NCI-H345 treated with DMSO at 0.1 percent for 48 hours (cell line): ENCODE measurements around the gene LRRC1.
"Not testable (repeated sequence)": the region's sequence is repeated elsewhere in the genome, so short reads cannot be mapped to it uniquely, and the experiment has no call there.

Experiments used
- DNase-seq: peaks from one replicate; lab custom pipeline; 2025; ENCODE audit not compliant: unreplicated experiment; lab: John Stamatoyannopoulos, UW

Gene LRRC1

DNA sequence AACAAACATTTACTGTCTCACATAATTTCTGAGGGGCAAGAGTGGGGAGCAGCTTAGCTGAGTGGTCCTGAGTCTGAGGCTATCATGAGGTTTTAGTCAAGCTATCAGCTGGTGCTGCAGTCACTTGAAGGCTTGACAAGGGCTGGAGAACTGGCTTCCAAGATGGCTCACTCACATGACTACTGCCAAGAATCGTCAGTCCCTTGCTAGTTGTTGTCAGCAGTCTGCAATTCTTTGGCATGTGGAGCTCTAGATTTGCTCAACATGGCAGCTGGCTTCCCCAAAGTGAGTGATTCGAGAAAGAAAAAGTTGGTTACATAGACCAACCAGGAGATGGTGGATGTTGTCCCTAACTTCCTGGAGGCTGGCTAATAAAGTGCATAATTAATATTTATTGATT is 2.8 kb upstream of the LRRC1 start:
- no peak for DNase-seq

DNA sequence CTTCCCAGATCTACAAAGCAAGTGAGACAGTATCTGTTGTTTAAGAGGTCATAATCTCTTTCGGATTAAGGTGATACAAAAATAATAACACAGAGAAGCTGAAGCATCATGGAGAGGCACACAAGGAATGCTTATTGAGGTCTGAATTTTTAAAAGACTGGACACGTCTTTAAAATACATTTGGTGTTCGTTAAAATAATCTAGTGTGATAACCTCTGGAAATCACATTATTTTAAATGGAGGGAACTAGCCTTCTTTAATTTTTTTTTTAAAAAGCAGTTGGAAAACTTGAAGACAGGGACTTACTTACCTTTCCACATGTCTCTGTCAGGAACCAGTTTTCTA is 1.9 kb upstream of the LRRC1 start:
- DNase-seq, result no peak

DNA sequence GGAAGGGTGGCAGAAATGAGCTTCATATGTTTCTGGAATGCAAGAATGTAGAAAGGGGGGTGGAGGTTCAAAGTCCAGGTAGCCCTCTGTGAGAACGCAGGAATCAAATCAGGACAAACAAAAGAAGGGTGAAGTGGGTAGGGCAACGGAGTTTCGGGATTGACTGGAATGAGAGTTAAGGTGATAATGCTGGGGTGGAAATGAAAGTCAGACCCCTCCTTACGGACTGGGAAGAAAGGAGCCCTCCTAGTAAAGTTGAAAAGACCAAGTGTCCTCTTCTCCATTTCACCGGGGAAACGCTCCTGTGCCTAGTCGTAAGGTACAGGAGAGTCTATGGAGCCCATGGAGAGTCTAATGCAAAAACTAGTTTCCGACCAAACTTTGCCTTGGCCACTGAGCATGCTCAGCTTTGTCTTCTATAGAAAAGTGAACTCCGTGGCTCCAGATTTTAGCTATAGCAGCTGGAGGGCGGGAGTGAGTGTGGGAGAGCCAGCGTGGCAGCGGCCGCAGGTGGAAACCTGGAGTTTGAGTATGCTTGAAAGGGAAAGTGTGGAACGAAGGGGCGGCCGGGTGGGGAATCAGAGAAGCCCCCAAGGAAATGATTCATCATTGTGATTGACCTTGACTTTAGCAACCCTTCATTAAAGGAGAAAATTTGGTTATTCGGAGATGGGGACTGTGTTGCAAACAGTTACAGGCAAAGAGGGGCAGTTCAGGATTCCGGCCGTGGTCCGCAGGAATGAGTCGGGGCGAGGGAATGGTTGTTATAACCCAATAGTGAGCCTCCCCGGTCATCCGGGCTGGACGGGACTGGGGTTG is 1.3 kb upstream of the LRRC1 start:
- peak; percentile 81 for DNase-seq

DNA sequence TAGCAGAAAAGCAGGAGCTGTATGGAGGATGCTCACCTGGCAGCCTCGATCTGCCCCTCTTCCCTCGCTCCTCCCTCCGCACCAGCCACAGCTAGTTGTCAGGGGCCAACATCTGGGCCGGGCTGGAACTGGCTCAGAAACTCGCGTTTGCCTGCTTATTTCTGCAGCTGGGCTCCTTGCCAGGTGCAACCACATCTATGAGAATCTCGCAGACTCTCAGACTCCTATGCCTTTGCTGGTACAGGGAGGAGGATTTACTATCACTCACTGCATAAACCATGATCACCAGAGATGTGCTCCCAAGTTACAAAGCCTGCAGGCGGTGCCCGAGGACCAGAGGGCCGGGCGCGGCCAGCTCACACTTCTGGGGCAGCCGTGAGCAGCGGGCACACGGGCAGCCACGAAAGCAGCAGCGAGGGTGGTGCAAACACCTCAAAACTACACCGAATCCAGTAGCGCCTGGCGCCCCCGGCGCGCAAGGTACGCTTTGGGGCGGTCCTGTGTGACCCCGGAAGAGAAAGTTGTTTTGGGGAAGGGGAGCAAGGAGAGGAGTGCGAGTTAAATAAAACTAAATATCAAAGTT is 577 bp upstream of the LRRC1 start:
- peak; percentile 63 for DNase-seq

DNA sequence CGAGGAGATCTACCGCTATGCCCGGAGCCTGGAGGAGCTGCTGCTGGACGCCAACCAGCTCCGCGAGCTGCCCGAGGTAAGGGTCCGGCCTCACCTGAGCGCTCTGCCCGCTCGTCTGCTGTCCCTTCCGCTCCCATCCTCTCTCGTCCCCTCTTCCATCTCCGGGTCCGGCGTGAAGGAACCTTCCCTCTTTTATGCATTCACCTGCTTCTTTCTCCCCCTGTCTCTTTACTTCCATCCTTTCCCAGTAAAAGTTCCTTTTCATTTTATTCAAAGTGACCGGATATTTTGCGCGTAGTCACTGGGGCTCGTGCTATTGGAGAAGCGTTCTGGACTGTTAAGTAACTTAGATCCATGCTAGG is 516 bp downstream of the LRRC1 start:
- DNase-seq, result peak; percentile 36

DNA sequence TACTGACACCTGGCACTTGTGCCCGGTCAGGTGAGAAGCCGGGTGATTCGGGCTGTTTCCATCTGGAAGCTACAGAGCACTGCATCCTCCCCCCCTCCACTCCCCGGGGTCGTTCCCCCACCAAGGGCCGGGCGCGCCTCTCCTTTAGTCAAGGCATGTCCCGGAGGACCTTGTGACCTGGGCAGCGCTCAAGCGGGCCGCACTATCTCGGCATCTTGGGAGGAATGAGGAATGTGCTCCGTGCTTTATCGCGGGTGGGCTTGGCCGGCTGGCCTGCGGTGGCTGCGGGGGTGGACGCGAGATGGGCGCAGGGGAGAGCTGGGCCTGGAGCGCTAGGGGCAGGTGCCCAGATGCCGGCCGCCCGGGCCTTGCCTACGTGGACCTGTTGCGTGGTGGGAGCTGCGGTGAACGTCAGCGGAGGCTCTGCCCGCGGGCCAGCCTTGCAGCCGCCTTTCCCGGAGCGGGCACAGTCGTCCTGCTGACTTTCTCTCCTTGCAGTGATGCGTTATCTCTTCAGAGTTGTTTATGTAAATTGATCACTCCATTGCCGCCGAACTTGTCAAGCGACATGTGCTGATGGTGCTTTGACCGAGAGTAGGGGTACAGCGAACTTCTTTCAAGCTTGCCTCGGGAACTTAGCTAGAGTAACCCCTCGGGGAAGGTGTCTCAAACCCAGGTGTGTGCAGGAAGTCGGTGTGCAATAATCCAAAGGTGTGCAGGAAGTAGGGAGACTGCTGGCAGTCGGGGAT is 1.1 kb downstream of the LRRC1 start:
- DNase-seq, result peak; percentile 6

DNA sequence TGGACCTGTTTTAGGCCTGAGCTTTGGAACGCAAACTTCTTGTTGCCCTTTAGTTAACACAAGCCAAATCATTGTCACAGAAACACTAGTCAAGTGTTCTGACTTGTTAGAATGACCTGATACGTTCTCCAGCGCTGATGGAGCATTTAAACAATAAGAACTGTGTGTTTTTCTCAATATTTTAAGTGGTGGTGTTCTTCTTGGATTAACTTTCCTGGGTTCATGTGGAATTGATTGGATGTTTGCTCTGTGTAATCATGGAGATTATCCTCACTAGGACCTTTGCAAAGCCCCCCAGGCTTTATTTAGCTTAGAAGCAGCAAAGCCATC is 1.6 kb downstream of the LRRC1 start:
- DNase-seq, result no peak

DNA sequence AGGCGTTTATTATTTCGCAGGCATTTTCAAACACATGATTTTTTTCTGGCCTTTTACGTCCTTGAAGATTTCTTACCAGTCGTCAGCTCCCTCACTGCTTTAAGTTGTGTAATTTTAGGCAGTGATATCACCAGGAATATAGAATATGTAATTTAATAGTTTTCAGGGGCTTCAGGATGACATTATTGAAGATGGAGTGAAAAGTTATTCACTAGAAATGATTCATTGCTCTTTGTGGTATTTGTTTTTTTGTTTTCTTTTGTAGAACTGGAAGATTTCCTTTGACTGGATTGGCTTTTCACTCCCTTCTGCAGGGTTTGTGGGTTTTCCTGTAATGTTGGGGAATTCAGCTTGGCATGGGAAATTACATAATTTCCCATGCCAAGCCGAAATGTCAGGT is 2.0 kb downstream of the LRRC1 start:
- no peak for DNase-seq

DNA sequence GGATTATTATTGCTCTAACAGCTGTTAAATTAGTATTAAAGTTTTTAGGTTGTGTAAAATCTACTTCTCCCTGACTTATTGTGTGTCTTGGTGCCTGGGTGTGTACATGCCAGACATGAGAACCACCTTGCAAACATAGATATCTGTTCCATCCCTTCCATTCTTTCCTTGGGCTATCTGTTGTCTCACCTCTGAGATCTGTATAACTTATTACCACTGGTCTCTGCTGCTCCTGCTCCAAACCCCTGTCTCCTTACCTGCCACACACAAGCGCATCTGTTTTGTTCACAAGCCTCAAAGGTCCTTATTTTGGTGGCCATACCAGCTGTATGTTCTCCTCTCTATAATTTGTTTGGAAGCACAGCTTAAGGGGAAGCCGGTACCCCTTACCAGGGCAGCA is 2.5 kb downstream of the LRRC1 start:
- no peak for DNase-seq

DNA sequence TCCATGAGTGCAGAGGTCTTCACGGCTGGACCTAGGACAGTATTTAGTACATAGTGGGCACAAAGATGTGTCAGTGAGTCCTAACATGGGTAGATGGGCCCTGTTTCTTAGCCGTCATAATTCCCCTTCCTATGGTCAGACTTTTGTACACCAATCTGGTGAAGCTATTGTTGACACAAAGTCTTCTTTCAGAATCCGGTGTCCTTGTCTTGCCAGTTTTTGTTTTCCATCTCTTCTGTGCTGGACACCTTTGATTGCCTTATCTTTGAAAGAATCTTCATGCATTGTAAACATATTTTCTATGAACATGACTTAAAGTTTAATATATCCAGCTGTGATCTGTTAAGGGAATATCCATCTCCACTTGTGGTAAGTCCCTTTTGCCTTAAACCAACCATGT is 4.5 kb downstream of the LRRC1 start:
- DNase-seq, result no peak

DNA sequence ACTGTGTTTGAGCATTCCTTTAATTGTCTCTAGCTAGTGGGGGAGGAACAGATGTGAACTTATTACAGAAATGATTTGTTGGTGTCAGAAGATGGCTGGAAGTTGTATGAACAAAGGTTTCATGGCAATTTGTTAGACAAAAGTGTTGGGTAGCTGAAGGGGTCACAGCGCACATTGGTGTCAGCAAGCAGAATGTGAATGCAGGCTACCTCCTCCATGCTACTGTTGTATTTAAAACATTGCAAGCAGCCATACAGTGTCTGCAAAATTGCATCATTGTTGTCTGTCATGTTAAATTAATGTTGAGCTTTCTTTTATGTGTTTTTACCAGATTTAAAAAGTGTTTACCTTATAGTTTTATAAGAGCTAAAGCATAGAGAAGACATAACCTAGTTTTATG is 6.2 kb downstream of the LRRC1 start:
- DNase-seq, result no peak

DNA sequence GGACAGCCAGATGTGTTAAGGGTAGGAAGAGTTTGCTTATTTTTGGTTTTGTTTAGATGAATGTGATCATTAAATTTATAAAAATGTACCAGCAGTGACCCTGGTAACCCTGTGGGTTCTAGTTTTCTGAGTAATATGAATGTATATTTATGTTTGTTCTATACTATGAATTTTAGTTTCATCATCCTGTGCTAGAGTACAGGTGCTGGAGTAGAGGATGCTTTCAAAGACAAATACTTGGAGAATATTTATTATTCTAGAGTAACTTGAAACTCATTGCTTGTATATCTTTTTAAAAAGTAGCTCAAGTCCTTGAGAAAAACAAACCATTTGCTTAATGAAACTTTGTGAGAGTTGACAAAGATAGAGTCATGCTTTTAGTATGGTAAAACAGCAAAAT is 7.8 kb downstream of the LRRC1 start:
- no peak for DNase-seq

DNA sequence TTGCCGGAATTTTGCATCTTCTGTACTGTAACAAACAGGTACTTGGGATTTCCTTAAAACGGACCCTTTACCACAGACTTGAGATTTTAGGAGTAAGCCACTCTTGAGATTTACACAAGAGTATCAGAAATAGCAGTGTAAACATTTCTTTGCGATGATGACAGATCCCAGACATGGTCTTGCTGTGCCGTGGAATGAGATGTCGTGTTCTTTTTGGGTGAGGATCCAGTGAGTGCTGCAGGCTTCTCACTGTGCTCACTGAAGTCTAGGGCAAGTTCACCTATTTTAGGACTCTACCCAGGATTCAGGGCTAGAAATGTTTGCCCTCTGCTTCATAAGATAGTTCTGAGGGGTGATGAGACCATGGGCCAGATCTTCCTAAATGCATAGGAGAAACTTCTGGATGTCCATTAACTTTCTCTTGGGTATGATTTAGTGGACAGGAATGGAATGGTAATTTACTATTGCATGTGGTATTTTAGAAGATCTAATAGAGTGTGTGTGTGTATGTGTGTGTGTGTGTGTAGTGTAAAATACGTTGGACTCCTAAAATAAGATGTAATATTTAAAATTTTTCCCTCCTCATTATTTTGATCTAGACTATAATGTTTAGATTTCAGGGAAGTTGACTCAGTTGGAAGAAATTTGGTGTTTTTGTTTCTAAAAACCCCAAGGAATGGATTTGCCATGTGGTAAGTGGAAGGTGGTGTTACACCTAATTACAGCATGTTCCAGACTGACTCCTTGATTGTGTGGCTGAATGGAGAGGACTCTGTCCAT is 8.5 kb downstream of the LRRC1 start:
- DNase-seq, result no peak

DNA sequence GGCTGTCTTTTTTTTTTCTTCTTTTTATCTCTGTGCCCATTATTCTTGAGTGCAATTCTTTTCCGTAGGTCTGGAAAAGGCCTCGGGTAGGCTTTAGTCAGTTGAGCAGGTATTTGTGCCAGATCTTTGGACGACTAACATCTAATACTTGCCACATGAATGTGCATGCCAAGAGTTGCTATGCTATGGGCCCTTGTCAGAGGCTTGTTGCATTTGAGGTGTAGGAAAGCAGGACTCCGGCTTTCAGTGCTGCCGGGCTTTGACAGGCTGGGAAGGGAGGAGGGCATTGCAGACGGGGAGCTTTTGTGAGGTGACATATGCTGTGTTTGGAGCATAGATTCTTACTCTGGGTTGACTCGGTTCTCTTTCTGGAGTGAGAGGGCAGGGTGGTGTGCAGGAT is 10.2 kb downstream of the LRRC1 start:
- DNase-seq, result no peak

DNA sequence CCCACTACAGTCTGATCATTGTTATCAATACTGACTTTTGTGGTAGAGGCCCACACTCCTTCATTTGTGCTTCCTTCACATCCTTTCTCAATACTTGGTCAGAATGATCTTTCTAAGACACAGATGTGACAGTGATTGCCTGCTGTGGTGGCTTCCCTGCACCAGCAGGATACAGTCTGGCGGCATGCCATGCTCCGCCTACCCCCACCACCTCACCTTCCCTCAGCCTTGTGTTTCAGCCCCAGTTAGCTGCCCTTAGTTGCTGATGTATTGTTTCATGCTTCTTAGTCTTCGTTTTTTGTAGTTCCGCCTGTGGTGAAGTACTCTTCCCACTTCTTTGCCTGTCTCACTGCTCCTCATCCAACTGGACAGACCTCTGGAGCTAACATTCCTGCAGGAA is 10.9 kb downstream of the LRRC1 start:
- no peak for DNase-seq

DNA sequence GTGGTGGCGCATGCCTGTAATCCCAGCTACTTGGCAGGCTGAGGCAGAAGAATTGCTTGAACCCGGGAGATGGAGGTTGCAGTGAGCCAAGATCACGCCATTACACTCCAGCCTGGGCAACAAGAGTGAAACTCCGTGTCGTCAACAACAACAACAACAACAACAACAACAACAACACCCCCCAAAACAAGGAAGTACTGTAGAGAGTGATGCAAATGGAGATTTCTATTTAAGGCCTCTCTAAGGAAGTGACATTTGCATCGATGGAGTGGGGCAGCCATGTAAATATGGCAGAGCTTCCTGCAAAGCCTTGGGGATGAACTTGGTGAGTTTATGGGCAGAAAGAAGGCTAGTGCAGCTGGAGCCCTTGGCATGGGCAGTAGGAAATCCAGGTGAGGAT is 12.8 kb downstream of the LRRC1 start:
- DNase-seq, result not testable (repeated sequence)

DNA sequence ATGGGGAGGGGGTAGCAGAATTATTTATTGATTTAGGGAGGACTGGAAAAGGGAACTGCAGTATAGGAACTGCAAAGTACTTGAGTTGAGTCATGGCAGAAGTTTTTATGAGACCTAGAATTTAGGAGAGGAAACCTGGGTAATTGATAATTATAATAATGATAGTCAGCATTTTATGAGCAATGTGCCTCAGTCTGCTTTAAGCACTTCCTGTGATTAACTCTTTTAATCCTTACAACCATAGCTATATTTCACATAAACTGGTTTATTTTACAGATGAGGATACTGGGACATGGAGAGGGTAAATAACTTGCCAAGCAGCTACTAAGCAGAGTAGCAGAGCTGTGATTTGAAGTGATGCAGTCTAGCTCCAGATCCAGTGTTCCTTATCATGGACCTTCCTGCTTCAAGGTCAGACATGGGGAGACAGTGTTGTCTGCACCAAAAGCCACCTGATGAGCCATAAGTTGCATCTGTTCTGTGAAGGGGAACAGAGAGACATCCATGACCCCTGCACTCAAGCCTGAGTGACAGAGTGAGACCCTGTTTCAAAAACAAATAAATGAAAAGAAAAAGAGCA is 13.6 kb downstream of the LRRC1 start:
- no peak for DNase-seq

DNA sequence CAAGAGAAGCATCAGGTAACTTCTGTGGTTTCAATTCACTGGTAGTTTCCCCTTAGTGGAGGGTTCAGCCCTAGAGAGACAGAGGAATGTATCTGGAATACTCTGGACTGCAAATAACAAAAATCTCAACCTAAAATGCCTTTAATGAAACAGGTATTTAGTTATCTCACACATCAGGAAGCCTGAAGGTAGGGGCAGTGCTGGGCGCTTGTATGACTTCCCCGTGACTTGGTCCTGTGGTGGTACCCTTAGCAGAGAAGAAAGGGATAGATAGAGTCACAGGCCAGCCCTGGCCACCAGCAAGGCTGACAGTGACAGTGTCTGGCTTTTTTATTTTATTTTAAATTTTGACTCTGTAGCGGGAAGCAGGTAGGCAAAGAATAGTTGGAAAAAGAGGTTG is 14.9 kb downstream of the LRRC1 start:
- no peak for DNase-seq

DNA sequence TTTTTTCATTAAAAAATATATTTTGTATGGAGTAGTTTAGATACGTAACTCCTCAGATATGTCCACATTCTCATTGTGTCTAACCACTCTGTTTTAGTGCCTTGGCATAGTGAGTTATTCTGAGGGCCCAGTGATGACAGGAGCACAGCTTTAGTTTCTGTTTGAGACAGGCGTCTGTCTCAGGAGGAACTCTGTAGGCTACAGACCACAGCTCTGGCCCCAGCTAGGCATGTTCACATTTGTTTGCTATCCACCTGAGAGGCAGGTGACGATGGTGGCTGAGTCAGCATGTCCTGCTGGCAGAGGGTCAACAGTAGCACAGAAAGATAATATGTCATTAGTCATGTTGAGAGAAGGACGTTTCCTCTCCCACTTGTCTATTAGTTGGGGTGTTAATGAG is 16.3 kb downstream of the LRRC1 start:
- DNase-seq, result peak; percentile 45

DNA sequence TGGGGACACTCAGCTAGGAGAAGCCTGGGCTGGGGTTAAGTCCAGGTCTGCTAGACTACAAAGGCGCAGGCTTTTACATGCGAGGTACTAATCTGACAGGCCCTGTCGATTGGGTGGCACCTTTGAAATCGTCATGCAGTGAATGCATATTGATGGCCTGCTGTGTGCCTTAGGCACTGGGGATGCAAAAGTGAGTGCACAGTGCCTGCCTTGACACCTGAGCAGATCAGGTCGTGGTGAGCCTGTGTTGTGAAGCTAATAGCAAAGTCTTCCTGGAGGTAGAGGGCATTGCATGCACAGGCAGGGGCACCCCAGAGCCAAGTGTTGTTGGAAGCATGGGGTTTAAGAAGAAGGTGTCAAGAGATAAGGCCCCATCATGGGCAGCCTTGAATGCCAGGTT is 16.9 kb downstream of the LRRC1 start:
- DNase-seq, result no peak

DNA sequence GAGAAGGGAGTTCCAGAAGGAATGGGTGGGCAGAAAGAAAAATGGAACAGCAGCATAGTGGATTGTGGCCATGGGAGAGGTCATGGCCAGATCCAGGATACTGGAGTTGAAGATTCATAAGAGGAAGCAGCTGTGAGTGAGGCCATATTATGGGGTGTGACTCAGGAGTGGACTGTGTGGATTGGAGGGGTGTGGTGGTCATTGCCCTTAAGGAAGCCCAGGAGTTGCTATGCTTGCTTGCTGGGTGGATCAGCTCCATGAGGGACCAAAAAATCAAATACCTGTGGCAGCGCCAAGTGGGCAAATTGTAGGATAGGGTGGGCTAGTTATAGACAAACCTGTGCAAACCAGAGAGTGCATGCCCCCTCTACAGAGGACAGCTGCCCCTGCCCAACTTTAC is 18.3 kb downstream of the LRRC1 start:
- no peak for DNase-seq
